Ascending aorta (tissue), 2 donors: ENCODE measurements around the gene LRRC58. TPM values are rescaled to one million over a fixed set of nuclear protein-coding genes. Genes with fewer than 3 reads are reported as not detected.

ENCODE experiments used
- DNase-seq, 2 donors: peaks; one replicate each; pipeline ENCODE4 v3.0.0-alpha.2; 2019; ENCODE audit warnings: low spot score in 2 of 2
- H3K27ac ChIP-seq, 2 donors: fragments of 200-600 bp; sonication (generic); one replicate each; pipeline ENCODE4 v1.5.1; 2016 to 2017; ENCODE audit warnings: mild to moderate bottlenecking in 1 of 2
- H3K27me3 ChIP-seq: fragments of 200-600 bp; sonication (generic); one replicate; pipeline ENCODE4 v1.5.1; 2017
- H3K36me3 ChIP-seq, 2 donors: fragments of 200-600 bp; sonication (generic); one replicate each; pipeline ENCODE4 v1.5.1; 2016
- H3K4me1 ChIP-seq, 2 donors: fragments of 200-600 bp; sonication (generic); one replicate each; pipeline ENCODE4 v1.5.1; 2016 to 2017; ENCODE audit warnings: mild to moderate bottlenecking in 1 of 2
- H3K4me3 ChIP-seq, 2 donors: fragments of 200-600 bp; sonication (generic); one replicate each; pipeline ENCODE4 v1.5.1; 2016 to 2017; ENCODE audit warnings: mild to moderate bottlenecking in 1 of 2
- H3K9me3 ChIP-seq, 2 donors: fragments of 200-600 bp; sonication (generic); one replicate each; pipeline ENCODE4 v1.5.1; 2016
- intact Hi-C: fragments of 100-400 bp; cut with DNase I; formaldehyde crosslinking; loops from one replicate; pipeline ENCODE4 v1.15.1; 2023
- total RNA-seq: library from RNA; depleted of rRNA; stranded (reverse); fragments of >200 nt; gene quantifications from one replicate; pipeline ENCODE4 v1.1.0, GENCODE V29; 2016
- TF ChIP-seq, protein P1 (sequence below), 3 experiments: fragments of 200-600 bp in 2 of 3; fragments of 450-650 bp in 1 of 3; sonication (generic) in 2 of 3; IDR thresholded peaks; one replicate each; pipeline ENCODE4 v1.5.1; 2016 to 2019; ENCODE audit warnings: antibody characterized with exemption in 3 of 3, mild to moderate bottlenecking in 1 of 3, moderate library complexity in 1 of 3

LRRC58 gene
- 14.7 TPM for total RNA-seq

GRCh38 chr3:120348991-120349854 is at the start of gene LRRC58:
LRRC58 (minus strand) TSS chr3:120349354; CDS start chr3:120349243, 111 bp downstream.
- Histone ChIP-seq H3K4me1 (peaks cover 0 to 14% of the 10 kb centered on the region in 2 donors), H3K27me3 (no peaks in the 10 kb centered on the region), H3K4me3 (peak within 1 kb of the TSS; percentile 89 to 96), H3K36me3 (no peaks in the 10 kb centered on the region), H3K9me3 (no peaks in the 10 kb centered on the region), H3K27ac (peak within 1 kb of the TSS; percentile 92 to 94)
- intact Hi-C loops, result loop anchor here (1.0 to 10.0 kb wide), 7 partner anchors 70 to 396 kb away; partner anchors contain the start of genes GSK3B, GTF2E1, NDUFB4 and RABL3
- TF ChIP-seq, protein P1, sequence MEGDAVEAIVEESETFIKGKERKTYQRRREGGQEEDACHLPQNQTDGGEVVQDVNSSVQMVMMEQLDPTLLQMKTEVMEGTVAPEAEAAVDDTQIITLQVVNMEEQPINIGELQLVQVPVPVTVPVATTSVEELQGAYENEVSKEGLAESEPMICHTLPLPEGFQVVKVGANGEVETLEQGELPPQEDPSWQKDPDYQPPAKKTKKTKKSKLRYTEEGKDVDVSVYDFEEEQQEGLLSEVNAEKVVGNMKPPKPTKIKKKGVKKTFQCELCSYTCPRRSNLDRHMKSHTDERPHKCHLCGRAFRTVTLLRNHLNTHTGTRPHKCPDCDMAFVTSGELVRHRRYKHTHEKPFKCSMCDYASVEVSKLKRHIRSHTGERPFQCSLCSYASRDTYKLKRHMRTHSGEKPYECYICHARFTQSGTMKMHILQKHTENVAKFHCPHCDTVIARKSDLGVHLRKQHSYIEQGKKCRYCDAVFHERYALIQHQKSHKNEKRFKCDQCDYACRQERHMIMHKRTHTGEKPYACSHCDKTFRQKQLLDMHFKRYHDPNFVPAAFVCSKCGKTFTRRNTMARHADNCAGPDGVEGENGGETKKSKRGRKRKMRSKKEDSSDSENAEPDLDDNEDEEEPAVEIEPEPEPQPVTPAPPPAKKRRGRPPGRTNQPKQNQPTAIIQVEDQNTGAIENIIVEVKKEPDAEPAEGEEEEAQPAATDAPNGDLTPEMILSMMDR (IDR thresholded peaks at IDR 0.05), result peak in 1 of 3 experiments; percentile 23
- peak; percentile 42 to 94 for DNase-seq

GRCh38 chr3:120396469-120396868 is 47.3 kb upstream of the LRRC58 start:
- Histone ChIP-seq H3K4me1 (no peaks in the 10 kb centered on the region), H3K27ac (no peak overlapping the region), H3K36me3 (peaks cover 66 to 80% of the 10 kb centered on the region in 2 donors), H3K27me3 (no peaks in the 10 kb centered on the region), H3K9me3 (no peaks in the 10 kb centered on the region), H3K4me3 (no peak overlapping the region)
- TF ChIP-seq, protein P1 (IDR thresholded peaks at IDR 0.05), result no peak
- intact Hi-C loops, result no loop called here
- DNase-seq, result no peak

GRCh38 chr3:120394347-120394746 is 45.2 kb upstream of the LRRC58 start:
- H3K4me3 ChIP-seq, result no peak overlapping the region
- no peaks in the 10 kb centered on the region for H3K27me3 ChIP-seq
- TF ChIP-seq, protein P1 (IDR thresholded peaks at IDR 0.05), result no peak
- H3K36me3 ChIP-seq, result peaks cover 45 to 59% of the 10 kb centered on the region in 2 donors
- H3K27ac ChIP-seq, result no peak overlapping the region
- intact Hi-C loops, result no loop called here
- no peaks in the 10 kb centered on the region for H3K4me1 ChIP-seq
- H3K9me3 ChIP-seq, result no peaks in the 10 kb centered on the region
- DNase-seq, result no peak

- Histone ChIP-seq H3K4me1 (no peaks in the 10 kb centered on the region), H3K36me3 (peaks cover 40 to 53% of the 10 kb centered on the region in 2 donors), H3K27ac (no peak overlapping the region), H3K27me3 (no peaks in the 10 kb centered on the region), H3K9me3 (no peaks in the 10 kb centered on the region), H3K4me3 (no peak overlapping the region)
- intact Hi-C loops, result no loop called here
- TF ChIP-seq, protein P1 (IDR thresholded peaks at IDR 0.05), result no peak
- DNase-seq, result no peak
Measured at GRCh38 chr3:120393761-120394160, 44.6 kb upstream of the LRRC58 start.

DNA sequence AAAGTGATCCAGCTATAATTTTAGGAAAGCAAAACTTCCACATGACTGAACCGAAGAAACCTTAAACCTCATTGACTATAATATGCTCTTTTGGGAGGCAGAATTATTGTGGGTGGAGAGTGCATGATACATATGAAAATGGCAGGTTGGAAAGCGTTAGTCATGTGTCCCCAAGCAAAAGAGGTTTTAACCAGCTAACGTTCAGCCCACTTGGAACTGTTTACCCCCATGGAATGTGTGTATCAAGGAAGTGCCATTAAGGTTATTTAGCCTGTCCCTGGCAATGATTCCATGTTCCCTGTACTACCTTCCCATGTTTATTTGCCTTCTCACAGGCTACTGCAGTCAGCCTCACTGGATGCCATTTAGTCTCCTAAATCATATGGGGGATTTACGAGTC is 44.1 kb upstream of the LRRC58 start:
- TF ChIP-seq, protein P1 (IDR thresholded peaks at IDR 0.05), result no peak
- intact Hi-C loops, result no loop called here
- no peaks in the 10 kb centered on the region for H3K4me1 ChIP-seq
- peaks cover 36 to 48% of the 10 kb centered on the region in 2 donors for H3K36me3 ChIP-seq
- no peaks in the 10 kb centered on the region for H3K9me3 ChIP-seq
- H3K27me3 ChIP-seq, result no peaks in the 10 kb centered on the region
- no peak for DNase-seq
- no peak overlapping the region for H3K27ac ChIP-seq
- no peak overlapping the region for H3K4me3 ChIP-seq
